Stomach (tissue), 4 donors: Measurements from ENCODE around the gene BARD1.

Source experiments
- CTCF ChIP-seq, 7 experiments: fragments of 450-650 bp in 4 of 7; fragments of 200-600 bp in 3 of 7; sonication (generic) in 3 of 7; IDR thresholded peaks; one replicate each; pipeline ENCODE4 v1.5.1; 2016 to 2019; ENCODE audit warnings: antibody characterized with exemption in 7 of 7, control low read depth in 2 of 7, mild to moderate bottlenecking in 1 of 7
- EP300 ChIP-seq: sonication (generic); formaldehyde crosslinking; IDR thresholded peaks from one replicate; pipeline ENCODE4 v1.6.1; 2017; ENCODE audit warnings: antibody characterized with exemption
- POLR2A ChIP-seq, 4 donors: fragments of 450-650 bp; IDR thresholded peaks; one replicate each; pipeline ENCODE4 v1.6.1; 2016; ENCODE audit warnings: antibody characterized with exemption in 4 of 4, control low read depth in 2 of 4, mild to moderate bottlenecking in 1 of 4, moderate library complexity in 1 of 4
- POLR2AphosphoS5 ChIP-seq, 3 donors: sonication (generic); formaldehyde crosslinking; IDR thresholded peaks; one replicate each; pipeline ENCODE4 v1.6.1; 2016; ENCODE audit warnings: antibody characterized with exemption in 3 of 3

- TF ChIP-seq POLR2A (IDR thresholded peaks at IDR 0.05) = no peak
- no peak for TF ChIP-seq POLR2AphosphoS5 (IDR thresholded peaks at IDR 0.05)
- TF ChIP-seq CTCF (IDR thresholded peaks at IDR 0.05) = no peak
- TF ChIP-seq EP300 = no peak
These were observed 112.8 kb downstream of the BARD1 start for GRCh38 chr2:214696681-214697080.
